GM19351 (cell line): ENCODE results near the gene AFG1L.
"Not testable (repeated sequence)": the region's sequence is repeated elsewhere in the genome, so short reads cannot be mapped to it uniquely, and the experiment has no call there.

Experiments used
- ATAC-seq: cut with Tn5 transposase; IDR thresholded peaks from one replicate; pipeline ENCODE4 v1.9.1; 2021; ENCODE audit warnings: mild to moderate bottlenecking, moderate library complexity; ENCODE audit not compliant: unreplicated experiment

AFG1L gene

DNA sequence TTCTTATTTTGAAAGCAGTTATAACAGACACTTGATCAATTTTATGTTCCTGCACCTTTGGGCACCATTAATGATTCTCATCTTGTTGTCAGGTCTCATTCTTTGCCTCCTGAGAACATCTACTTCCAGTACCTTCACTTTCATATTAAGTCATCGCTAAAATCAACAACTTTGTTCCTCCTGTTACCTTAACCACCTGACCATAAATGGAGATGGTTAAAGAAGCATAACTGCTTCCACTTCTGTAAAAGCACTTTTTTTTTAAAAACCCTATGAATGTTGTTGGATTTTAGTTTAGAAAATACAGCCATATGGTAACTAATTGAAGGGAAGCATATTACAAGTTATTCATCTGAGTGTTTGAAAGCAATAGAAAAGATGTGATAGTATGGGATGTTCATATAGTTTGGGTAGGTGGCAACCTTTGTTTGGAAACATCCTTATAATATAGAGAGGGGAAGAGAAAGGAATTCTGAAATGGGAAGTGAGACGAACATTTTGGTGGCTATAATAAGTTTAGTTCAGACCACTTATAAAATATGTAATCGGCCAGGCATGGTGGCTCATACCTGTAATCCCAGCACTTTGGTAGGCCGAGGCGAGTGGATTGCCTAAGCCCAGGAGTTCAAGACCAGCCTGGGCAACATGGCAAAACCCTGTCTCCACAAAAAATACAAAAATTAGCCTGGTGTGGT is 53.9 kb downstream of the AFG1L start:
- peak; percentile 99 for ATAC-seq

GRCh38 chr6:108350528-108350927 is 55.7 kb downstream of the AFG1L start:
- no peak for ATAC-seq

- ATAC-seq: no peak
These were observed 59.0 kb downstream of the AFG1L start for GRCh38 chr6:108353853-108354252.

- ATAC-seq: no peak
These were observed 60.3 kb downstream of the AFG1L start for GRCh38 chr6:108355120-108355519.

DNA sequence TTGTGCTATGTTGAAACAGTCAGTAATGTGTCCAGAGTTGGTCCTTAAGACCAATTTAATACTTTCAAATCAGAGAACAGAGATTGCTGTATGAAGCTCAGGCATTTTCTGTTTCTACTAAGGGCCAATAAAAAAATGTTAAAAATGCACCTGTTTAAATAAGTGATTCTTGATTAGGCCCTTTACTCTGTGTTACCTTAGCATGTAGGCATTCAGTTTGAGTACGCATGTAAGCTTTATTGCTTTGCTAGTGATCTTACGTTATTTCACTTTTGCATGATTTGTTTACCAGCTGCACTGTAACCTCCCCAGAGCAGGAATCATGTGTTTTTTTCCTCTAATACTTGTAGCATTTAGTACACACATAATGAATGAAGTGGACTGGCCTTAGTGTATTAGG is 61.0 kb downstream of the AFG1L start:
- no peak for ATAC-seq

DNA sequence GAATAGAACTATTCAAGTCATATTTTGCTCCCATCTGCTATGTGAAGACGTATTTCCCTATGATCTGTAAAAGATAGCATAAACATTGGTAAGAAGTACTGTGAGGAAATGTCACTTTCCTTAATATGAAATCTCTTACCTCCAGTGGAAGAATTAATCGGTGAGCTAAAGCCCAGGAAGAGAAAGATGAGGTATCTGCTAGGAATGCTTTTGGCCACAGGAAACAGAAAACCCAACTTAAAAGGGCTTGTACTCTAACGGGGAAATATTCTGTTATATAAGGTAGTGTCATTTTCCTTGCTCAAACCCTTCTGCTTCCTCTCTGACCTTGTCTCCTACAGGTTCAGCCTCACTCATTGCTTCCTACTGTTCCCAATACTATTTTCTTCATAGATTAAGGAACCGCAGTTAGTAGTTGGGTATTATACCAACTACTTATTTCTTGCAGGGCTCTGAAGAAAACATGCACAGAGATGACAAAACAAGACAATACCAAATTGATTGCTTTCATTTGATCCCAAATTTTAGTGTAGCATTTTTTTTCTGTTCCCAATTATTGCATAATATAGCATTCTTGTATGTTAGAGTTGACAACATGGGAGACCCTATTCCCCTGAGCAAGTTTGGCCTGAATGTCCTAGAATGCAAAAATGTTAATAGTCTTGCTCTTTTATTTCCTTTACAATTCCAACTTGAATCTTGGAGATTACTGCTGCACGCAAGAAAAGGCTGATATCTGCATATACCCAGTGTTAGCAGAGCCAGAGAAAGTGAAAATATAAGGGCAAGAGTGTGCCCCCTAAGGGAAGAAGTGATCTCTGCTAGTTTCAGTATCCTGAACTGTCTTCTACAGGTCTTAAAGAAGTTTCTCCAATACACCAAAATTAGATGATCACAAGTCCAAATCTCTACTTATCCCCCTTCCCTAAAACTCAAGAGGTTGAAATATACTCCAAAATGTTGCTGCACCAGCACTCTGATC is 65.3 kb downstream of the AFG1L start:
- ATAC-seq: no peak

DNA sequence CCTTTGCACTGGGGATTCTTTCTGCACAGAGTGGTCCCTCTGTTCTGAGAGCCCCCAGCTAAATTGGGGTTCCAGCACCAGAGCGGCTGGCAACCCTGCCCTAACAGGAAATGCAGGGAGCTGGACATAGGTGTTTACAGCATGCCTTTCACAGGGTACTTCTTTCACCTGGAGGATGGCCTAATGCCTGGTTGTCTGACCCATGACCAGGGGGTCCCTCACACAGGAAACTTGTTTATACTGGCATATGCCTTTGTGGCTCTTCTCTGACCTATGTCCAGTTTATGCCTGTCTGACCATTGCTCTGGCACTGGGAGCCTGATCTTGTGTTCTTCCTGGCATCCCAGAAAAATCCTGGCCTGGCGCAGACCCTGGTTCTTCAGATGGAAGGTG is 66.1 kb downstream of the AFG1L start:
- no peak for ATAC-seq

GRCh38 chr6:108361312-108361932 is 66.6 kb downstream of the AFG1L start:
- ATAC-seq: no peak

GRCh38 chr6:108362455-108362854 is 67.6 kb downstream of the AFG1L start:
- ATAC-seq: no peak

- ATAC-seq: no peak
These were observed 68.3 kb downstream of the AFG1L start for GRCh38 chr6:108363113-108363512.

- ATAC-seq: no peak
These were observed 69.0 kb downstream of the AFG1L start for GRCh38 chr6:108363889-108364313.

GRCh38 chr6:108364470-108364869 is 69.6 kb downstream of the AFG1L start:
- no peak for ATAC-seq

GRCh38 chr6:108365478-108365877 is 70.6 kb downstream of the AFG1L start:
- ATAC-seq: no peak

- ATAC-seq: no peak
These were observed 71.4 kb downstream of the AFG1L start for GRCh38 chr6:108366236-108366635.

GRCh38 chr6:108368431-108369030 is 73.7 kb downstream of the AFG1L start:
- no peak for ATAC-seq

DNA sequence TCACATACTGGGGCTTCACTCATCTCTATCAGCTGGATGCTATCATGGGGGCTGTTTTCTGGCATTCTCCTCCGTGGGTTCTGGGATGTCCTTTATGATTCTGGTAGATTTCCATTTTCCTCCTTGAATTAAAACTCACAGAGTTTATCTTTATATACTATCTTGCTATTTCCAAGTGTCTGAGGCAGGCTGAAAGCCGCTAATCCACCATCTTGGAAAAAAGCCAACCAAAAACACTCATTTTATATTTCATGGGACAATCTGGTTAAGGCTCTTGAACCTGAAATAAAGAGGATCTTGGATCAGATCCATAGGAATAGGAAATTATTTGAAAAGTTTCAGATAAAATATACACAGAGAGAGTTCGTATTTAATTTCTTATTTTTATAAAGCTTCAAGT is 86.0 kb downstream of the AFG1L start:
- ATAC-seq: no peak

- ATAC-seq: no peak
These were observed 89.1 kb downstream of the AFG1L start for GRCh38 chr6:108383981-108384380.

DNA sequence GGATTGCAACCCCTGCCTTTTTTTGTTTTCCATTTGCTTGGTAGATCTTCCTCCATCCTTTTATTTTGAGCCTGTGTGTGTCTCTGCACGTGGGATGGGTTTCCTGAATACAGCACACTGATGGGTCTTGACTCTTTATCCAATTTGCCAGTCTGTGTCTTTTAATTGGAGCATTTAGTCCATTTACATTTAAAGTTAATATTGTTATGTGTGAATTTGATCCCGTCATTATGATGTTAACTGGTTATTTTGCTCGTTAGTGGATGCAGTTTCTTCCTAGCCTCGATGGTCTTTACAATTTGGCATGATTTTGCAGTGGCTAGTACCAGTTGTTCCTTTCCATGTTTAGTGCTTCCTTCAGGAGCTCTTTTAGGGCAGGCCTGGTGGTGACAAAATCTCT is 94.3 kb downstream of the AFG1L start:
- ATAC-seq: not testable (repeated sequence)

DNA sequence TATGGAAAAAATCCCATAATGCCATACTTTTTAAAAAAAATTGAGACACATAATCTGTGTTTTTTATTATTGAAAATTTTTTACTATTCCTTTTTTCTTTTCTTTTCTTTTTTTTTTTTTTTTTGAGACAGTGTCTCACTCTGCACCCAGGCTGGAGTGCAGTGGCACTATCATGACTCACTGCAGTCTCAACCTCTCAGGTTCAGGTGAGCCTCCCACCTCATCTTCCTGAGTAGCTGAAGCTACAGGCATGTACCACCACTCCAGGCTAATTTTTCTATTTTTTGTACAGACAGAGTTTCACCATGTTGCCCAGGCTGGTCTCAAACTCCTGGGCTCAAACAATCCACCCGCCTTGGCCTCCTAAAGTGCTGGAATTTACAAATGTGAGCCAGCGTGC is 100.4 kb downstream of the AFG1L start:
- ATAC-seq: no peak

- ATAC-seq: no peak
These were observed 108.4 kb downstream of the AFG1L start for GRCh38 chr6:108403236-108403635.

- ATAC-seq: no peak
These were observed 112.1 kb downstream of the AFG1L start for GRCh38 chr6:108406943-108407342.
